Effector CD8-positive, alpha-beta T cell (primary cell): Measurements from ENCODE around the gene RPS6KB2.

Source experiments
- DNase-seq: peaks from one replicate; lab custom pipeline; 2025; lab: John Stamatoyannopoulos, UW

Gene RPS6KB2

DNA sequence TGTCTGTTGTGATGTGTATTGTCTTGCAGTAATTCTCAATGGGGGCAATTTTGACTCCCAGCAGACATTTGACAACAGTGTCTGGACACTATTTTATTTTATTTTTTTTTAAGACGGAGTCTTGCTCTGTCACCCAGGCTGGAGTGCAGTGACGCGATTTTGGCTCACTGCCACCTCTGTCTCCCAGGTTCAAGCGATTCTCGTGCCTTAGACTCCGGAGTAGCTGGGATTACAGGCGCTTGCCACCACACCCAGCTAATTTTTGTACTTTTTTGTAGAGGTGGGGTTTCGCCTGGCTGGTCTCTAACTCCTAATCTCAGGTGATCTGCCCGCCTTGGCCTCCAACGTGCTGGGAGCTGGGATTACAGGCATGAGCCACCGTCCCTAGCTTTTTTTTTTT, 1.4 kb downstream of the RPS6KB2 start:
- DNase-seq = no peak

DNA sequence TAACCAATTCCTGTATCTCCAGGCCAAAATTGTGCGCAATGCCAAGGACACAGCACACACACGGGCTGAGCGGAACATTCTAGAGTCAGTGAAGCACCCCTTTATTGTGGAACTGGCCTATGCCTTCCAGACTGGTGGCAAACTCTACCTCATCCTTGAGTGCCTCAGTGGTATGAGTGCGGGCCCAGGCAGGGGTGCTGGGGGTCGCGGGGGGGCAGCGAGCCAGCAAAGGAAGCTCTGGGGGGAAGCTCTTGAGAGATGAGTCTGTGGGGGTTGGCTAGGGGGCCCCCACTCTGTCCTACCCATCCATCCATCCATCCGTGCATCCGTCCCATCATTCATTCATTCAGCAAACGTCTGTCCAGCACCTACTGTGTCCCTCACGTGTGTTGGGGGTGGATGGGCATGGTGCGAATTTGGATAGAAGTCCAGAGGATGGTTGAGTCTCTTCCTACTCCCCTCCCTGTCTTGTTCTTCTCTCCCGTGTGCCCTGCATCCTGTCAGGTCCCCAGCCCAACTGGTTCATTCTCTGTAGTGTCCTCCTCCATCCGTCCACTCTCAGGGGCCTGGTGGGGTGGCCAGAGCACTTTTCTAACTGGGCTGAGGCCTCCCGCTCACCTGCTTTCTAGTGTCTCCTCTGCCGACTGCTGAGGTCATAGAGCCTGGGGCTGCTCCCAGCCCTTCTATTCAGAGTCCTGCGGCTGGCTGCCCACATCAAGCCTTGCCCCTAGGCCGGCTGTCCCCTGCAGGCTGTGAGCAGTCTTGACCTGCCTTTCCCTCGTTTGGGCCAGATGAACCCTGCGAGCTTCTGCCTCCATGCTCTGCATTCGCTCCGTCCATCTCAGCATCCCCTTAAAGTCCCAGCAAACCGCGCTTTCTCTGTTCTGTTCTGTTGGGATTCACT, 3.3 kb downstream of the RPS6KB2 start:
- no peak for DNase-seq

DNA sequence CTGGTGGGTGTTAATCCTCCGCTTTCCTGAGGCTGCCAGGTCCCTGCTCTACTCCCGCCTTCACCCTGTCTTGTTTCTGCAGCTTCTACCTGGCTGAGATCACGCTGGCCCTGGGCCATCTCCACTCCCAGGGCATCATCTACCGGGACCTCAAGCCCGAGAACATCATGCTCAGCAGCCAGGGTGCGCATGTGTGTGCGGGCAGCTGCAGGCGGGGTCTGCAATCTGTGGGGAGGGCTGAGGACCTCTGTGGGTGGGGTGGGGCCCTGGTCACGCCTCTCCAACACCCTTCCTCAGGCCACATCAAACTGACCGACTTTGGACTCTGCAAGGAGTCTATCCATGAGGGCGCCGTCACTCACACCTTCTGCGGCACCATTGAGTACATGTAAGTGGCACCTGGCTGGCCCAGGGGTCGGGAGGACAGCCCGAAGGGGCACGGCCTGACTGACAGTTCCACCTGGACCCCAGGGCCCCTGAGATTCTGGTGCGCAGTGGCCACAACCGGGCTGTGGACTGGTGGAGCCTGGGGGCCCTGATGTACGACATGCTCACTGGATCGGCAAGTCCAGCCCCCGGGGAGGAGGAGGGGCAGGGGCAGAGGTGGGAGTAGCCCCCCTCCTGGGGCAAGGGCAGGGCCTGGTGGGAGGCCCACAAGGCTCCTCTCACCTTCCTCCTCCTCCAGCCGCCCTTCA, 4.5 kb downstream of the RPS6KB2 start:
- no peak for DNase-seq

DNA sequence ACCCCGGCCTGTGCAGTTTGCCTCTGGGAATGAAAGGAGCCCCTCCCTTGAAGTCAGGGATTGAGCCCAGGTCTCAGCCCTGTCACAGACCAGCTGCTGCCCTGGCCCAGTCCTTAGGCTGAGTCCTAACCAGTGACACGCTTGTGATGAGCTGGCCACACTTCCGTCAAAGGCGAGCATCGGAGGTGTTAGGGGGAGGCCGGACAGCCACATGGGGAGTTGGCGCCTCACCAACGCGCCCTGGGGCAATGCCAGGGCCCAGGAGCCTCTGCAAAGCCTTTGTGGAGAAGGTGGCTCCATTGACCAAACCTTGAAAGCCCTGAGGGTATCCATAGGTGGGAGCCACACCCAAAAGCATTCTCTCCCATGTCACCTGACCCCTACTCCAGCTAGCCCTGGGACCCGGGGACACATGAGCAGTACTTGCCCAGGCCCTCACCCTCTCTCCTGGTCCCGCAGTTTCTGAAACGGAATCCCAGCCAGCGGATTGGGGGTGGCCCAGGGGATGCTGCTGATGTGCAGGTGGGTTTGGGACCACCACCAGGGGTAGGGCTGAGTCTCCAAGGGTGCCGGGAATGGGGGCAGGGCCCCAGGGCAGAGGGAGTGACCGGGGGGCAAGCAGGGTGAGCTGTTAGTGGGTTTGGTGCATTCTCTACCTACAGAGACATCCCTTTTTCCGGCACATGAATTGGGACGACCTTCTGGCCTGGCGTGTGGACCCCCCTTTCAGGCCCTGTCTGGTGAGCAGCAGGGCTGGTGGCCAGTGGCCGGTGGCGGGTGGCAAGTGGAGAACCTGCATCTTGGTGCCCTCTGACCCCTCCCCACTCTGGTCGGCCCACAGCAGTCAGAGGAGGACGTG, 5.5 kb downstream of the RPS6KB2 start:
- DNase-seq = no peak

DNA sequence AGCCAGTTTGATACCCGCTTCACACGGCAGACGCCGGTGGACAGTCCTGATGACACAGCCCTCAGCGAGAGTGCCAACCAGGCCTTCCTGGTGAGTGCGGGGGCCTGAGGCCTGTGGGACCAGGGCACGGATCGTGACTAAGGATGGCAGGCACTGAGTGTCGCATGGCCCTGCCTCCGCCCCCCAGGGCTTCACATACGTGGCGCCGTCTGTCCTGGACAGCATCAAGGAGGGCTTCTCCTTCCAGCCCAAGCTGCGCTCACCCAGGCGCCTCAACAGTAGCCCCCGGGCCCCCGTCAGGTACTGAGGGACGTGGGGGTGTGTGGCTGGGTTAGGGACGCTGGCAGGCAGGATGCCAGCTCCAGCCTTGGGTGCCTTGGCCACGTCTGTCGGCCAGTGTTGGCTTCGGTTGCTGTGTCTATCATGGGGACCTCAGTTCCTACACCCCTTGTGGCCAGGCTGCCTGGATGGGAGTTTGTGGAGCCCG, 6.1 kb downstream of the RPS6KB2 start:
- DNase-seq = no peak

DNA sequence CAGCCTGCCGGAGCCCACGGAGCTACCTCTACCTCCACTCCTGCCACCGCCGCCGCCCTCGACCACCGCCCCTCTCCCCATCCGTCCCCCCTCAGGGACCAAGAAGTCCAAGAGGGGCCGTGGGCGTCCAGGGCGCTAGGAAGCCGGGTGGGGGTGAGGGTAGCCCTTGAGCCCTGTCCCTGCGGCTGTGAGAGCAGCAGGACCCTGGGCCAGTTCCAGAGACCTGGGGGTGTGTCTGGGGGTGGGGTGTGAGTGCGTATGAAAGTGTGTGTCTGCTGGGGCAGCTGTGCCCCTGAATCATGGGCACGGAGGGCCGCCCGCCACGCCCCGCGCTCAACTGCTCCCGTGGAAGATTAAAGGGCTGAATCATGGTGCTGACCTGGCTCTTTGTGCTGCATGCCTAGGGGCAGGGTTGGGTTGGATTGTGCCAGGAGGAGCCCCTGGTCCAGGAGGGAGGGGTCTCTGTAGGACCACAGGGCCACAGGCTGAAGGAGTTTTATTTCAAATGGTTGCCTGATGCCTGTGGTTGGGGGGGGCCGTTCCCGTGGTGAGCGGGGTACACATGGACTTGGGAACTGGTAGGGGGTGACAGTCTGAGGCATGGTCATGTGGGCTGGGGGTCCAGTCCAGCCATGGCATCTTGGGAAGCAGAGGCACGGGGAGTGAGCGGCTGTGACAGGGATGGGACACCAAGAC, 6.9 kb downstream of the RPS6KB2 start:
- no peak for DNase-seq

DNA sequence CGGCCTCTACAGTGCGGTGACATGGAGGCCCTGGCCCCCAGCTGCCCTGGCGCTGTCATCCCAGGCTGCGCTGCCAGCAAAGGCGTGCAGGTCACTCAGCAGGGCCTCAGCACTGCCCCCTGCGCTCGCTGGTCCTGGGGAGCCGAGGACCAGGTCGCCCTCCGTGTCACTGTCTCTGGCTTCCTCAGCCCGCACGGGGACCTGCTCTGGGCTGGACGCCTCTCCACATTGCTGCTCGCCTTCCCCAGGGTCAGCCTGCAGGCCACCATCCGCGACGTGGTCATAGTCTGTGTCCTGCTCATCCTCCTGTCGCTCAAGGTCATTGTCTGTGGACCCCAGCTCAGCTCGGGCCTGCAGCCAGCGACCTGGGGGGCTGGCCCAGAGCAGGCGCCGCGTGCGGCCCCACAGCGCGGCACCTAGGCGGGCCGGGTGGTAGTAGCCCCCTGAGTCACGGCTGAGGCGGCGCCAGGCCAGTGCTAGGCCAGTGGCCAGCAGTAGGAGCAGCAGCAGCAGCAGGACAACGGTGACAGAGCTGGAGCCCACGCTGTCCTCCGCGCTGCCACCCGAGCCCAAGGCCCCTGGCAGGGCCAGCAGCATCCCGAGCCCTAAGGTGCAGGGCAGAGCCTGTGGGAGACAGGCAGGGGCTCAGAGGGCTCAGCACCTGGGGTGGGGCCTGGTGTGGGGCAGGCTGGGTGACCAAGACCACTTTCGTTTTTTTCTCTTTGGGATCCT, 7.6 kb downstream of the RPS6KB2 start:
- no peak for DNase-seq

DNA sequence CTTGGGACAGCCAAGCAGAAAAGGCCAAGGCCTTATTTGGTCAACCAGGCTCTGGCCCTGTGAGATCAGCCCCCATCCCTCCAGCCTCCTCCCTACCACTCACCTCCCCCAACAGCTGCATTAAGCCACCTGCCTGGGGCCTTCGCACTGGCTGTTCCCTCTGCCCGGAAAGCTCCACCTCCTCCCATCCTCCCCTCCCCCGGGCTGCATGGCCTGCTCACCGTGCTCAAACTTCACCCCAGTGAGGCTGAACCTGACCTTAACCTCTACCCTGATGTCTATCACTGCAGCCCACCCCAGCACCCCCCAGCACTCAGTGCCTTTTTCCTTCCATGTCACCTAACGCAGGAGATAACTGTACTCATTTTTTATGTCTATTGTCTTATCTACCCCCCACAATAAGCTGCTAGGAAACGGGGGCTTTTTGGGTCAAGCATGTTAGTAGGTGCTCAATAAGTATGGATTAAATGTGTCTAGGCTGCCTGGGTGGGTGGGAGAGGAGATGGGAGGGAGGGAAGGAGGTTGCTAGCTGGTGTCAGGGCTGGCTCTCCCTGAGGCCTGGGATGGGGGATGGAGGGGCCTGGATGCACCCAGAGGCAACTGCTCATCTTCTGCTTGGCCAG, 8.3 kb downstream of the RPS6KB2 start:
- DNase-seq = peak; percentile 34

DNA sequence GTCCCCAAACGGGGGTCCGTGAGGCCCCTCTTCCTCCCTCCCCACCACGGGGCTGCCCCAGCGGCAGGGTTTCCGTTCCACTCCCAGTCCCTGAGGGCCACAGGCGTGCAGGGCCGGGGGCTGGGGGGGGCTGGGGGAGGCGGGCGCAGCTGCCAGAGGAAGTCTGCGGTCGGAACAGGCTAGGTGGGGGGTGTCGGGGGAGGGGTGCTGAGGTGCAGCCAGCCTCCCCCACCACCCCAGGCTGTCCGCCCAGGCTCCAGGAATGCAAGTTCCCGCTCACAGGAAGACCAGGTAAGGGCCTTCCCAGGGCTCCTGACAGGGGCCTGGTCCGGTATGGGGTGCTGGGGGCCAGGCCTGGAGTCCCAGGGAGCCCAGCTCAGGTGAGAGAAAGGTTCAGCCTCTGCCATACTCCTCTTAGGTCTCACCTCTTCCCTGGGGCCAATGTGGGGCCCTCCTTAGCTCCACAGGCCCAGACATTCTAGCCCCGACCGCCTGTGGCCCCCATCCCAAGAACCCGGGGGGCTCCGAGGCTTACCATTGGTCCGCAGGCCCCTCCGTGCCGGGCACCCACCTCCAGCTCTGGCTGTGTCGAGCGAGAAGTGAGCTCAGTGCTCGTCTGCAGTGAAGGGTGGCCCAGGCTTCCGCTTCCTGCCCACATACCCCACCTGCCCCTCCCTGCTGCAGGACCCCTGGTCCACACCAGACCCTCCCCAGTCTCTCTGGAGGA, 9.0 kb downstream of the RPS6KB2 start, which contains the start of gene PTPRCAP:
Gene PTPRCAP, minus strand, starts transcription at position 601 of the 727 bp plus-strand sequence. Its CDS starts 63 bp downstream, at position 538.
- DNase-seq = peak; percentile 53

DNA sequence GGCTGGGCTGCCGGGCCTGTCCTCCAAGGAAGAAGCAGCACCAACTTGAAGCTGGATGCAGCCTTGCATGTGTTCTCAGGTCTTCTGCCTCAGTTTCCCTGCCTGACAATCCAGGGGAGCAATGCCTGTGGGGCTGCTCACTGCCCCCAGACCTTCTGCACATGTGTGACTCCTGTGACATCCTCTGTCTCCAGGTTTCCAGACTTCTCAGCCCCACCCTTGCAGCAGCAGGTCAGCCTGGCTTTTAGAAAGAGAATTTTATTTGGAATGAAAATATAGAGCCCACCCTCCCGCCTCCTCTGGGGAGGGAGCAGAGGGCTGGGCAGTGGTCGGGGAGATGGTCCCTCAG, 9.5 kb downstream of the RPS6KB2 start:
- no peak for DNase-seq

DNA sequence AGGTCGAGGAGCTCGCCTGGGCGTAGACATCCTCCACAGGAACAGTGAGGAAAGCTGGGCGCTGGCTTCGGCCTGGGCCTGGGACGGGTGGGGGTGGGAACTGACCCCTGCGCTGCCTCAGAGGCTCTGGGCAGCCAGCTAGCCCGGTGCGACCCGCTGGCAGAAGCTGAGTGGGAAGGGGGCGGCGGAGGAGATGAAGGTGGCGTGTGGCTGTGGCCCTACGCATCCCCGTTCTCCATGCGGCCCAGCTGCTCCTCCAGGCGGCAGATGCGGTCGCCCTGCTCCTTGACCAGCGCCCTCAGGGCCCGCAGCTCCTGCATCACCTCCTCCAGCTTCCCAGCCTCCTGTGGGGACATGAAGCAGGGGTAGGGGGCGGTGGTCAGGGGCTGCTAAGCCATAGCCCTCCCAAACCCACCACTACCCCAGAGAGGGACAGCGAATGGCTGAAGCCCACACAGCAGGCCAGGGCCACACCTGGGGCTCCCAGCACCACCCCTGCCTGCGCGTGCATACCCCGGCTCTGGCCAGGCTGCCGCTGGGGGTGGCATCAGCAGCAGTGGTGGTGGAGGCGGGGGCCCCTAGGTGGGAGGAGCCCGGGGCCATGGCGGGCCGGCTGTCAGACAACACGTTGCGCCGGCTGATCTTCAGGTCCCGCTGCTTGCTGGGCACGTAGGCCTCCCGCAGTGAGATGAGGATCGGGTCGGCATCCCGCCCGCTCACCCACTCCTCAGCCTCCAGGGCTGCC, 10.0 kb downstream of the RPS6KB2 start:
- DNase-seq = peak; percentile 57

DNA sequence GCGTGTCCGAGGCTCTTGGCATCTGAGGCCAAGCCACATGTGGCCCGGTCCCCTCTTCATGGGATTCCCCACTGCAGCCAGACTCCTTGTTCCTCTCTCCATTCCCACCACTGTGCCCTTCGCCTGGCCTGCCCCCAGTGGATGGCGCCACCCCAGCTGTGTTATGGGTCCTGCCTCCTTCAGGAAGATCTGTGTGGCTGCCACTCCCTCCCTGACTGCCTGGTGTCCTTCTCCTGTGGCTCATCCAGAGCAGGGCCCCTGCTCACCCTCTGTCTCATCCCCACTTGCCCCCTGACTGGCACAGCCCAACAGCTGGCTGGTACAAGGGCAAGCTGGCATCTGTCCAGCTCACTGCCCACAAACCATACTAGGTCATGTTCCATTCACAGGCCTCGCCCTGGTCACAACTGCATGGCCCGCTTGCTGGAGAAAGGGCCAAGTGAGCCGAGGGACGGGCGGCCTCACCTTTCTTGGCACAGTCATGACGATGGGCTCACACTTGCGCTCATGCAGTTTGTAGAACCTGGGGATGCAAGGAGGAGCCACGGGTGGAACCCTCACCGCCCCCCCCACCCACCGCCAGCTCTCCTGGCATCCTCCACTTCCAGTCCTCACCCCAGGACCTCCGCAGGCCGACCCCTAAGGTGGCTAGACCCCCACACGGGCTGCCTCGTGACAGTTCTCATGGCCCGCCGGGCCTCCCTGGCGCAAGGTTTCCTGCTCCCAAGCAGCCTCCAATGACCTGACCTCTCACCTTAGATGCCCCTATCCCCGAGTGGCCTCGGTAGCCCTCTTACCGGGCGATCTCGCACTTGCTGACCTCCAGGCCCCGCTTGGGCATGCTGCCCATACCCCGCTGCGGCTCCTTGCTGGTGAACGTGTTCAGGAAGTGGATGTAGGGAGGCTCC, 11.3 kb downstream of the RPS6KB2 start:
- DNase-seq = no peak

DNA sequence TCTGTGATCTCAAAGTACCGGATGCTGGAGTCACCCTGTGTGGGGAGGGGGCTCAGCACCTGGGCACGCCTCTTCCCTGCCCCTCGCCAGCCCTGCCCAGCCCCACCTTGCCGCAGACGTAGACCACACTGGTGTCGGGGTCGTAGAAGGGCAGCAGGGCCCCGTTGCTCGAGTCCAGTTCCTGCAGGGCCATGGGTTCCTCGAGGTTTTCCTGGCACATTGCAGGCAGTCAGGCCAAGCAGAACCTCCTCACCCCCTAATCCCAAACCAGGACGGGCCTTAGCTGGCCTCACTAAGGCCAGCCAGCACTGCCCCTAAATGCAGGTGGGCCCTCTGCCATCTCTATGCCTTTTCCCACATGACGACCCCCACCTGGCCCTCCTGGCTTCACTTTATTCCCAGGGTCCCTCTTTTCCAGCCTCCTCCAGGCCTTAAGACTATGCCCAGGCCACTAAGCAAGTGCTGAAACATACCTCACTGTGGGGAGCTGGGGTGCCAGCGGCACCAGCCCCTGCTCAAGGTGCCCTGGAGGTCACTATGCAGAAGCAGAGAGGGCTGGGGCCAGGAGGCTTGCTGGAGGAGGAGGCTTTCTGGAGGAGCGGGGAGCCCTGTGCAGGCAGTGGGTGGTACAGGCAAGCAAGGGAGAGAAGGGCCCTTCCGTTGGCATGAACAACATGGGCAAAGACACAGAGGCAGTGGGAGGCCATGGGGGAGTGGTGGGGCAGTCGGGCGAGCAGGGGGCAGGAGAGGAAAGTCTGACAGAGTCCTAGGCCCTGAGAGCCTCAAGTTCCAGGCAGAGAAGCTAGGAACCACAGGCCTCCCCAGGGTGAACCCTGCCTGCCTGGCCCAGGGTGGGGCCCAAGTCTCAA, 12.2 kb downstream of the RPS6KB2 start:
- no peak for DNase-seq

DNA sequence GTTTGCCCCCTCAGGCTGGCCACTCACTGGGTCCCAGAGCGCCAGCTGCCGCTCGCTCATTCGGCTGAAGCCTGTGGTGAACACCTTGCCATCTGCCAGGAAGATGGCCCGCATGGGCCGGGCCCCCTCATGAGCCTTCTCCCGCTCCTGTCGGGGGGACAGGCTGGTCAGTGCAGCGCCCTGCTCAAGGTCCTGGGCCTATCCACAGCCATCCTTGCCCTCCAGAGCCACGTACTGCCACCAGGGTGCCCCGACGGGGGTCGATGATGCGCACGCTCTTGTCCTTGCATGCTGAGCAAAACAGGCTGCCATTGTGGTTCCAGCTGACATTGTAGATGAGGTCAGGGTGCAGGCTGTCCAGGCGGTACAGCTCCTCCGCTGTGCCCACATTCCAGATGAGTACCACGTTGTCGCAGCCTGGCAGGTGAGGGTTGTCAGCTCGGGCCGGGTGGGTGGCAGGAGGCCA, 12.8 kb downstream of the RPS6KB2 start:
- no peak for DNase-seq

DNA sequence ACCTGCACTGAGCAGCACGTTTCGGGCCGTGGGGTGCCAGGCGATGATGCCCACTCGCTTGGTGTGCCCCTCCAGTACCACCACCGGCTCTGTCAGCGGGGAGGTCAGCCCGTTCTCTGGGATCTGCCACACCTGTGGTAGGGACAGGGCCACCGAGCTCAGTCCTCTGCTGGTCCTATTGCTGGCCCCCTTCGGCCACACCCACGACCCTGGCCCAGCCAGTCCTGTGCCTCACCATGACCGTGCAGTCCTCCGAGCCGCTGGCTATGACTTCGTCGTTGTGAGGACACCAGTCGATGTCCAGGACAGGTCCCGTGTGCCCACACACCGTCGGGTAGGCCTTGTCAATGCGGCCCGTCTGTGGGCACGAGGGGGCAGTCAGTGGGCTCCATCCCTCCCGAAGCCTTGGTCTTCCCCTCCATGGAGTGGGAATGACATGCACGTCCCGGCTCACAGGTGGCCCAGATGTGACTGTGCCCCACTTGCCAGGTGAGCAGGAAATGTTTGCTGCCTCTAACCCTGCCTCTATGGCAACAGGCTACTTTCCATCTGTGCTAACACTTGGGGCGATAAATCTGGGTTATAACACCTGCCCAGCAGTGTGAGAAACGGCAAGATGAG, 13.5 kb downstream of the RPS6KB2 start:
- DNase-seq = no peak
